Omental fat pad (tissue), 4 donors: ENCODE data around the gene UCK1. TPM values are rescaled to one million over a fixed set of nuclear protein-coding genes. Genes with fewer than 3 reads are reported as not detected.

Source experiments
- ATAC-seq: fragments of 150-250 bp; one replicate; pipeline ENCODE4 v1.9.1; 2016; ENCODE audit warnings: mild to moderate bottlenecking, moderate library complexity; ENCODE audit not compliant: low FRiP score
- DNase-seq: peaks from one replicate; pipeline ENCODE4 v3.0.0-alpha.2; 2019; ENCODE audit warnings: low spot score
- total RNA-seq, 4 donors: library from RNA; depleted of rRNA; stranded (reverse); fragments of >200 nt; gene quantifications; one replicate each; pipeline ENCODE4 v1.1.0, GENCODE V29; 2016
- TF ChIP-seq, protein P1 (sequence below), 3 donors: fragments of 450-650 bp; IDR thresholded peaks; one replicate each; pipeline ENCODE4 v1.5.1; 2016 to 2017; ENCODE audit warnings: antibody characterized with exemption in 3 of 3, mild to moderate bottlenecking in 3 of 3, moderate library complexity in 2 of 3

The UCK1 gene
- total RNA-seq, 4 donors from 2014 or later: 25.0 to 38.5 (median 32.7) TPM

GRCh38 chr9:131490514-131490913 lies 40.5 kb downstream of the UCK1 start:
- no peak for ATAC-seq
- TF ChIP-seq, protein P1, sequence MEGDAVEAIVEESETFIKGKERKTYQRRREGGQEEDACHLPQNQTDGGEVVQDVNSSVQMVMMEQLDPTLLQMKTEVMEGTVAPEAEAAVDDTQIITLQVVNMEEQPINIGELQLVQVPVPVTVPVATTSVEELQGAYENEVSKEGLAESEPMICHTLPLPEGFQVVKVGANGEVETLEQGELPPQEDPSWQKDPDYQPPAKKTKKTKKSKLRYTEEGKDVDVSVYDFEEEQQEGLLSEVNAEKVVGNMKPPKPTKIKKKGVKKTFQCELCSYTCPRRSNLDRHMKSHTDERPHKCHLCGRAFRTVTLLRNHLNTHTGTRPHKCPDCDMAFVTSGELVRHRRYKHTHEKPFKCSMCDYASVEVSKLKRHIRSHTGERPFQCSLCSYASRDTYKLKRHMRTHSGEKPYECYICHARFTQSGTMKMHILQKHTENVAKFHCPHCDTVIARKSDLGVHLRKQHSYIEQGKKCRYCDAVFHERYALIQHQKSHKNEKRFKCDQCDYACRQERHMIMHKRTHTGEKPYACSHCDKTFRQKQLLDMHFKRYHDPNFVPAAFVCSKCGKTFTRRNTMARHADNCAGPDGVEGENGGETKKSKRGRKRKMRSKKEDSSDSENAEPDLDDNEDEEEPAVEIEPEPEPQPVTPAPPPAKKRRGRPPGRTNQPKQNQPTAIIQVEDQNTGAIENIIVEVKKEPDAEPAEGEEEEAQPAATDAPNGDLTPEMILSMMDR (IDR thresholded peaks at IDR 0.05): no peak

GRCh38 chr9:131487621-131488031 lies 43.4 kb downstream of the UCK1 start:
- no peak for ATAC-seq
- no peak for DNase-seq
- TF ChIP-seq, protein P1 (IDR thresholded peaks at IDR 0.05): no peak

More at GRCh38 chr9:131490514-131490913, 40.5 kb downstream of the UCK1 start:
- no peak for DNase-seq

DNA sequence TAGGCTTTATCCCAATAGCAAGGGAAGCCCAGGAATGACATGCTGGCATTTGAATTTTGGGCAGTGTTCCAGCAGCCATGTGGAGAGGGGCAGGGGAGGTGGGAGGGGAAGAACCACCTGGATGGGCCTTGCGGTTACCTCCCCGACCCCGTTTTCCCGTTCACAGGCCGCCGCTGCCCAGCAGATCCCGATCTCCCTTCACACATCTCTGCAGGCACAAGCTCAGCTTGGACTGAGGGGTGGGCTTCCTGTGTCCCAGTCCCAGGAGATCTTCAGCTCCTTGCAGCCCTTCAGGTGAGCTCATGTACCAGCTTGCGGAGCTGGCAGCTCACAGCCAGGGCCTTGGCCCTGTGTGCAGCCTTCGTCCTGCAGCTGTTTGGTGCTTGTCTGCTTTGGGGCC lies 44.1 kb downstream of the UCK1 start:
- TF ChIP-seq, protein P1 (IDR thresholded peaks at IDR 0.05): no peak
- DNase-seq (no peak), ATAC-seq (no peak)

- DNase-seq (no peak), ATAC-seq (no peak)
- TF ChIP-seq, protein P1 (IDR thresholded peaks at IDR 0.05): no peak
Observed at GRCh38 chr9:131485728-131486422, 45.2 kb downstream of the UCK1 start.

GRCh38 chr9:131485206-131485605 lies 45.9 kb downstream of the UCK1 start:
- TF ChIP-seq, protein P1 (IDR thresholded peaks at IDR 0.05): no peak
- DNase-seq (no peak), ATAC-seq (no peak)

DNA sequence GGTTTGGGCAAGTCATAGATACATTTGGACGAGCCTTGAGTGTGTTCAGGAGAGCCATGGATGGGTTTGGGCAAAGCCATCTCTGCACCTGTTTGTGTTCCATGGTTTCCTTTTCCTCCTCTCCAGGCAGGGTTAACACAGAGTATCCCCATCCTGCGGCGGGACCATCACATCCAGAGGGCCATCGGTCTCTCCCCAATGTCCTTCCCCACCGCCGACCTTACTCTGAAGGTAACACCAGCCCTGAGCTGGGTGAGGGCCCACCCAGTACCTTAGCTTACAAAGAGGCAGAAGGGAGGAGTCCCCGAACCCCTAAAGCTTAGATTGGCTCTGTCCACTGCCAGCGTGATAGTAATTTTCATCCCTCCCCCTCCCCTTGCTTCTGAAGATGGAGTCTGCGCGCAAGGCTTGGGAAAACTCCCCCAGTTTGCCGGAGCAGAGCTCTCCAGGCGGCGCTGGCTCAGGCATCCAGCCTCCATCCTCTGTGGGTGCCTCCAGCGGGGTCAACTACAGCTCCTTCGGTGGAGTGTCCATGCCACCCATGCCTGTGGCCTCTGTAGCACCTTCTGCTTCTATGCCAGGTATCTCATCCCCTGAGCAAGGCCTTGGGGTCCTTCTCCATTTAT lies 46.4 kb downstream of the UCK1 start:
- ATAC-seq: no peak
- TF ChIP-seq, protein P1 (IDR thresholded peaks at IDR 0.05): no peak
- DNase-seq: no peak

- ATAC-seq (no peak), DNase-seq (no peak)
- TF ChIP-seq, protein P1 (IDR thresholded peaks at IDR 0.05): no peak
Observed at GRCh38 chr9:131484051-131484445, 47.0 kb downstream of the UCK1 start.
